HCT116 (cell line): Measurements from ENCODE around the gene CRIM1. TPM values are rescaled to one million over a fixed set of nuclear protein-coding genes. Genes with fewer than 3 reads are reported as not detected.

Source experiments
- ATAC-seq: fragments of 200-7000 bp; cut with Tn5 transposase; 2 replicates; pipeline ENCODE4 v1.9.1; 2020; ENCODE audit warnings: mild to moderate bottlenecking, moderate library complexity
- BruUV-seq: library from RNA; stranded (reverse); fragments of 400-500 nt; replicated peaks from 2 replicates; lab custom pipeline; 2021; lab: Mats Ljungman, UMichigan
- CTCF ChIA-PET: fragments of 300-600 bp; sonication (Branson Sonifier 250); formaldehyde crosslinking; loops from one replicate; lab custom pipeline; 2021; ENCODE audit warnings: antibody characterized with exemption; lab: Charles Lee
- POLR2A ChIA-PET: fragments of 300-600, 350-600 bp; sonication (Branson Sonifier 250); formaldehyde crosslinking; loops from one replicate; lab custom pipeline; 2021; ENCODE audit warnings: antibody characterized with exemption; lab: Charles Lee
- RAD21 ChIA-PET, 2 experiments: fragments of 300-600 bp; sonication (Branson Sonifier 250); formaldehyde crosslinking; loops; one replicate each; lab custom pipeline; 2023; ENCODE audit warnings: low total read pairs in 2 of 2; ENCODE audit not compliant: uncharacterized antibody in 2 of 2, unreplicated experiment in 2 of 2, low non-redundant PET in 1 of 2; lab: Charles Lee
- DNase-seq: peaks from one replicate; pipeline ENCODE4 v3.0.0-alpha.2; 2010; ENCODE audit warnings: low read depth, low spot score
- H2AFZ ChIP-seq: fragments of 200-600 bp; shearing (Covaris generic), sonication (generic); 2 replicates; pipeline ENCODE4 v1.6.1; 2017; ENCODE audit warnings: low read depth, mixed run types, mixed read lengths, antibody characterized with exemption, low read length; ENCODE audit not compliant: poor library complexity, severe bottlenecking
- H3K27ac ChIP-seq: 2 replicates; pipeline ENCODE4 v1.5.1; 2012; ENCODE audit warnings: low read depth, low read length
- H3K27me3 ChIP-seq: fragments of 200-600 bp; sonication (generic); 2 replicates; pipeline ENCODE4 v1.6.1; 2016; ENCODE audit warnings: mixed run types, low read length, mixed read lengths; ENCODE audit not compliant: insufficient read depth
- H3K36me3 ChIP-seq, 2 experiments: fragments of 200-500 bp in 1 of 2; fragments of 200-600 bp in 1 of 2; sonication (Bioruptor generic) in 1 of 2; sonication (generic) in 1 of 2; 2 replicates each; pipeline versions ENCODE4 v1.5.1 to v1.6.1; 2014 to 2016; ENCODE audit warnings: low read length in 2 of 2, inconsistent platforms in 1 of 2, mixed read lengths in 1 of 2, mixed run types in 1 of 2; ENCODE audit not compliant: insufficient read depth in 2 of 2, control insufficient read depth in 1 of 2
- H3K4me1 ChIP-seq, 2 experiments: fragments of 200-600 bp in 1 of 2; sonication (generic) in 1 of 2; 2 replicates each; pipeline versions ENCODE4 v1.5.1 to v1.6.1; 2012 to 2017; ENCODE audit warnings: low read length in 2 of 2, inconsistent platforms in 1 of 2, mild to moderate bottlenecking in 1 of 2, mixed read lengths in 1 of 2, mixed run types in 1 of 2, moderate library complexity in 1 of 2; ENCODE audit not compliant: insufficient read depth in 2 of 2, control insufficient read depth in 1 of 2
- H3K4me2 ChIP-seq: fragments of 200-600 bp; sonication (generic); 2 replicates; pipeline ENCODE4 v1.6.1; 2017; ENCODE audit warnings: mixed run types, low read length, mixed read lengths
- H3K4me3 ChIP-seq, 2 experiments: fragments of 200-600 bp in 1 of 2; sonication (generic) in 1 of 2; replicated peaks in 1 of 2; 2 replicates each; pipeline ENCODE4 v1.5.1; 2011 to 2016; ENCODE audit warnings: low read length in 2 of 2, control low read depth in 1 of 2, low read depth in 1 of 2, mild to moderate bottlenecking in 1 of 2, mixed read lengths in 1 of 2, mixed run types in 1 of 2
- H3K79me2 ChIP-seq: fragments of 200-600 bp; sonication (generic); 2 replicates; pipeline ENCODE4 v1.6.1; 2017; ENCODE audit warnings: mild to moderate bottlenecking, mixed run types, low read length, moderate library complexity, mixed read lengths; ENCODE audit not compliant: insufficient read depth
- H3K9ac ChIP-seq: fragments of 200-600 bp; sonication (generic); 2 replicates; pipeline ENCODE4 v1.6.1; 2016; ENCODE audit warnings: low read length, mixed read lengths
- H3K9me2 ChIP-seq: fragments of 200-600 bp; sonication (generic), shearing (Covaris generic); 2 replicates; pipeline ENCODE4 v1.6.1; 2017; ENCODE audit warnings: mixed run types, mild to moderate bottlenecking, moderate library complexity; ENCODE audit not compliant: insufficient read depth
- H3K9me3 ChIP-seq, 2 experiments: fragments of 200-500 bp in 1 of 2; fragments of 200-600 bp in 1 of 2; sonication (Bioruptor generic) in 1 of 2; sonication (generic) in 1 of 2; 2 replicates each; pipeline ENCODE4 v1.6.1; 2014 to 2017; ENCODE audit warnings: low read length in 2 of 2, mixed read lengths in 2 of 2, inconsistent platforms in 1 of 2, low read depth in 1 of 2, mild to moderate bottlenecking in 1 of 2, mixed run types in 1 of 2, moderate library complexity in 1 of 2; ENCODE audit not compliant: control insufficient read depth in 1 of 2, insufficient read depth in 1 of 2
- H4K20me1 ChIP-seq: fragments of 200-600 bp; sonication (generic), shearing (Covaris generic); 2 replicates; pipeline ENCODE4 v1.6.1; 2017; ENCODE audit warnings: mixed run types, mild to moderate bottlenecking, moderate library complexity; ENCODE audit not compliant: insufficient read depth
- ATF3 ChIP-seq: IDR thresholded peaks from 2 replicates; pipeline ENCODE4 v1.6.1; 2012
- CBX3 ChIP-seq: IDR thresholded peaks from 2 replicates; pipeline ENCODE4 v1.6.1; 2012; ENCODE audit warnings: low read depth
- CTCF ChIP-seq, 3 experiments: fragments of 200-600 bp in 1 of 3; sonication (generic) in 1 of 3; IDR thresholded peaks in 2 of 3; conservative IDR thresholded peaks in 1 of 3; 2 replicates each; pipeline ENCODE4 v1.5.1; 2012 to 2017; ENCODE audit warnings: low read depth in 2 of 3, low read length in 2 of 3, antibody characterized with exemption in 1 of 3, borderline replicate concordance in 1 of 3, control low read depth in 1 of 3, mild to moderate bottlenecking in 1 of 3, mixed read lengths in 1 of 3, mixed run types in 1 of 3, moderate library complexity in 1 of 3; ENCODE audit not compliant: insufficient read depth in 1 of 3
- ELF1 ChIP-seq: IDR thresholded peaks from 2 replicates; pipeline ENCODE4 v1.6.1; 2012; ENCODE audit warnings: low read depth, borderline replicate concordance
- EZH2 ChIP-seq: fragments of 200-600 bp; sonication (generic); IDR thresholded peaks from 2 replicates; pipeline ENCODE4 v1.6.1; 2017; ENCODE audit warnings: antibody characterized with exemption, mixed run types
- FOSL1 ChIP-seq: IDR thresholded peaks from 2 replicates; pipeline ENCODE4 v1.6.1; 2012; ENCODE audit warnings: low read depth
- POLR2A ChIP-seq: IDR thresholded peaks from 2 replicates; pipeline ENCODE4 v1.7.0; 2011; ENCODE audit warnings: borderline replicate concordance; ENCODE audit not compliant: insufficient read depth, insufficient read length; ENCODE audit errors: extremely low read depth
- POLR2AphosphoS5 ChIP-seq: IDR thresholded peaks from 2 replicates; pipeline ENCODE4 v1.6.1; 2011; ENCODE audit warnings: mild to moderate bottlenecking, low read depth, low read length, moderate library complexity
- RAD21 ChIP-seq: IDR thresholded peaks from 2 replicates; pipeline ENCODE4 v1.6.1; 2012; ENCODE audit warnings: low read depth, mild to moderate bottlenecking
- REST ChIP-seq: IDR thresholded peaks from 2 replicates; pipeline ENCODE4 v1.6.1; 2012; ENCODE audit warnings: low read depth
- SIN3A ChIP-seq: IDR thresholded peaks from 2 replicates; pipeline ENCODE4 v1.6.1; 2012; ENCODE audit warnings: low read depth
- SP1 ChIP-seq: IDR thresholded peaks from 2 replicates; pipeline ENCODE4 v1.6.1; 2012; ENCODE audit warnings: low read depth
- SRF ChIP-seq: IDR thresholded peaks from 2 replicates; pipeline ENCODE4 v1.6.1; 2012; ENCODE audit warnings: low read depth
- TCF7L2 ChIP-seq: IDR thresholded peaks from 2 replicates; pipeline ENCODE4 v1.7.0; 2011; ENCODE audit warnings: borderline replicate concordance, inconsistent platforms; ENCODE audit not compliant: insufficient read depth, insufficient read length; ENCODE audit errors: extremely low read depth
- YY1 ChIP-seq: IDR thresholded peaks from 2 replicates; pipeline ENCODE4 v1.6.1; 2011; ENCODE audit warnings: low read length, low read depth, moderate library complexity, mild to moderate bottlenecking; ENCODE audit not compliant: insufficient replicate concordance; ENCODE audit errors: extremely low read depth
- ZBTB33 ChIP-seq: IDR thresholded peaks from 2 replicates; pipeline ENCODE4 v1.6.1; 2011; ENCODE audit warnings: mild to moderate bottlenecking, low read length, moderate library complexity; ENCODE audit not compliant: insufficient replicate concordance; ENCODE audit errors: extremely low read depth
- ZFX ChIP-seq: fragments of 450-650 bp; IDR thresholded peaks from 2 replicates; pipeline ENCODE4 v1.6.1; 2017
- ZNF274 ChIP-seq: fragments of 200-500 bp; sonication (Bioruptor generic); IDR thresholded peaks from 2 replicates; pipeline ENCODE4 v1.6.1; 2014; ENCODE audit warnings: mild to moderate bottlenecking, low read depth, low read length, inconsistent platforms
- intact Hi-C: fragments of 100-400 bp; cut with micrococcal nuclease; formaldehyde crosslinking; loops from 2 replicates; pipeline ENCODE4 v1.10.0; 2022
- total RNA-seq: library from RNA; stranded (reverse); gene quantifications from one replicate; pipeline ENCODE4 v1.2.1, GENCODE V29; 2021; ENCODE audit not compliant: unreplicated experiment

The CRIM1 gene
- total RNA-seq, 1 experiment from 2014 or later: 27.2 TPM

DNA sequence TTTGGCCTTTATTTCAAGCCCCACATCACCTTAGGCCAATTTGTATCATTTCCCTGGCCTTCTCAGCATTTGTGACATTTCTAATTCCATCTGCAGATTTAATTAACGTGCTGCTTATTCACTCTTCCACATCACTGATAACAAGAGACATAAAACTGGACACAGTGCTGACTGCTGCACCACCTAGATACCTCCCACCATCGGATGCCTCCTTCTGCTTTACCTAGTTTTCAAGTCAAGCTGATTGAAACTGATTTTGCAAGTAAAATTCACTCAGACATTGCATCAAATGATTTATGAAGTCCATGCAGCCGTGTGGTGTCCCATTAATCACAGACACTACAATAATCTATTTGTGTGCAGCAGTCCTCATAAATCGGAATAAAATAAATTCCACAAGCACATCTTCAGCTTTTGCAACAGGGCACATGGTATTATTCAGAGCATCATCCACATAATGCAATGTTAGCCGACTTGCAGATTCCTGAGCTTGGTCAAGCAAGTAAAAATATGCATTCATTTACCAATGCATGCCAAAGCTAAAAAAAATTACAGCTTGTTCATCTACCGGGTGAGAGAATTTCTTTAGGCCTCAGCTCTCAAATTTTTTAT lies 15.9 kb upstream of the CRIM1 start:
- no TSS peak for BruUV-seq
- no peaks in the 10 kb centered on the region for H4K20me1 ChIP-seq
- POLR2A ChIA-PET: no interaction called here
- no peak for ATAC-seq
- H3K4me1 ChIP-seq: peaks cover 8 to 18% of the 10 kb centered on the region in 2 experiments; a peak in 3 of 4 replicates
- no peaks in the 10 kb centered on the region for H3K79me2 ChIP-seq
- no peaks in the 10 kb centered on the region for H3K36me3 ChIP-seq
- H3K4me3 ChIP-seq: no peak overlapping the region
- CTCF ChIA-PET: no interaction called here
- TF ChIP-seq YY1: no peak
- no peak for TF ChIP-seq RAD21
- no peak for TF ChIP-seq TCF7L2
- TF ChIP-seq ZBTB33: no peak
- no peak for TF ChIP-seq CBX3
- no peak for TF ChIP-seq ZNF274
- no peak for TF ChIP-seq SP1
- no peak for TF ChIP-seq REST
- no peak for TF ChIP-seq FOSL1
- no peak for TF ChIP-seq ZFX
- TF ChIP-seq POLR2AphosphoS5: no peak
- no peak for TF ChIP-seq SIN3A
- TF ChIP-seq ELF1: no peak
- TF ChIP-seq ATF3: no peak
- no peak for TF ChIP-seq EZH2
- TF ChIP-seq SRF: no peak
- no peak for TF ChIP-seq POLR2A
- TF ChIP-seq CTCF (IDR thresholded peaks at IDR 0.05 in 2 of 3, conservative IDR thresholded peaks at IDR 0.05 in 1 of 3; ENCODE audit: borderline replicate concordance in 1 of 3, insufficient read depth in 1 of 3, low read depth in 2 of 3, low read length in 2 of 3): no peak
- intact Hi-C loops: loop anchor here (10.0 kb wide), 1 partner anchor 465 kb away; no protein-coding TSS in a partner anchor
- H3K9ac ChIP-seq: no peak overlapping the region
- no peaks in the 10 kb centered on the region for H3K9me2 ChIP-seq
- no peaks in the 10 kb centered on the region for H3K27me3 ChIP-seq
- H2AFZ ChIP-seq: no peak overlapping the region
- no peak for DNase-seq
- H3K4me2 ChIP-seq: no peak overlapping the region; the same call in 1 of the 2 replicates
- H3K9me3 ChIP-seq: no peaks in the 10 kb centered on the region
- RAD21 ChIA-PET: no interaction called here
- H3K27ac ChIP-seq: no peak overlapping the region
